WI38 (cell line): ENCODE data around the gene IL4I1.
"Not testable (repeated sequence)": the region's sequence is repeated elsewhere in the genome, so short reads cannot be mapped to it uniquely, and the experiment has no call there.

Experiments used
- H3K4me3 ChIP-seq: 2 replicates; pipeline ENCODE4 v1.5.1; 2011; ENCODE audit warnings: low read depth, mild to moderate bottlenecking, control low read depth, low read length
- CTCF ChIP-seq: IDR thresholded peaks from 2 replicates; pipeline ENCODE4 v1.5.1; 2012; ENCODE audit warnings: low read depth, mild to moderate bottlenecking, control low read depth, low read length

The IL4I1 gene

DNA sequence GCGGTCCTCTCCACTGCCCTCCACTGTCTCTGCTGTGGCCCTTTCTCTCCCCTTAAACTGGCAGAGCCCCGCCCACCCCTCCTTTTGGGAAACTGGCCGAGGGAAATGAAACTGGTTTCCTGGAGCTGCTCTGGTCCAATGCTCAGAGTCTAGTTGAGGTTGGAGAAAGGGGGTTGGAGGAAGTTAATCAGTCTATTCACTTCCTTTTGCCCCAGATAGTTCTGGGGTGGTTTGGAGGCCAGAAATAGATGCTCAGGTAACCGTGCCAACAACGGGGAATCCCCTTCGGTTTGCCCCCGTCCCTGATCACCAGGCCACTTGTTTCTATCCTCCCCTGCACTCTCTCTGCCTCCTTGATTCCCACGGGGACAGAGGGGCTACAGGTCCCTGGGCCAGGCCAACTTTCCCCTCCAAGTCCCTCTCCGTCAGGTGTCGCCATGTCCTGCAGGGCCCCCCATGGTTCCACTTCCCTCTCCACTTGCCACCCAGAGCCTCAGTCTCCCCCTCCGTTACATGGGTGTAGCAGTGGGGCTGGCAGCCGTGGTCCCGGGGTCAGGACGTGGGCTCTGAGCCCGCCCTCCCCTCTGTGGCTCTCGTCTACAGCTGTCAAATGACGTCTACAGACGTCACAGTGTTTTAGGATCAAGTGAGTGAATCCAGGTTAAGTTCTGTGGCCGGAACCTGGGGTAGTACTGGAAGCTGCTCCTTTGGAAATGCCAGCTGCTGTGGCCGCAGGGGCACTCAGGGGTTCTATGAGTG, at the start of gene IL4I1:
Gene IL4I1, minus strand, starts transcription at position 25 of the 759 bp plus-strand sequence. CDS start 727 bp downstream, outside the sequence.
- TF ChIP-seq CTCF, result no peak
- H3K4me3 ChIP-seq, result no peak within 1 kb of the TSS

DNA sequence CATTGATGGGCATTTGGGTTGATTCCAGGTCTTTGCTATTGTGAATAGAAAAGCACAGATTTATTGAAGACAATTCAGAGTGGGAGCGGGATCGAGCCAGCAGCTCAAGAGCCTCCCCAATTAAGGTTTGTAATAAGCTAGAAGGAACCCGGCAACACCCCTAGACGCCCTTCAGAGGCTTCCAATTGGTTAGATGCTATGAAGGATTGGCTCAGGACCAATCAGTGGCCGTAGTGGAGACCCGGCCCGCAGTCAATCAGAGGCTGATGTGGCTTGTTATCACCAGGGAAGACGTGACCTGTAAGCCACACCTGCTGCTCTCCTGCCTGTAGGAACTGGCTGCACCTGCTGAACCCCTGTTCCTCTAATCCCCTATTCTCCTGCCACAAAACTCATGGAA, 49.7 kb upstream of the IL4I1 start:
- no peak overlapping the region for H3K4me3 ChIP-seq
- TF ChIP-seq CTCF, result no peak

DNA sequence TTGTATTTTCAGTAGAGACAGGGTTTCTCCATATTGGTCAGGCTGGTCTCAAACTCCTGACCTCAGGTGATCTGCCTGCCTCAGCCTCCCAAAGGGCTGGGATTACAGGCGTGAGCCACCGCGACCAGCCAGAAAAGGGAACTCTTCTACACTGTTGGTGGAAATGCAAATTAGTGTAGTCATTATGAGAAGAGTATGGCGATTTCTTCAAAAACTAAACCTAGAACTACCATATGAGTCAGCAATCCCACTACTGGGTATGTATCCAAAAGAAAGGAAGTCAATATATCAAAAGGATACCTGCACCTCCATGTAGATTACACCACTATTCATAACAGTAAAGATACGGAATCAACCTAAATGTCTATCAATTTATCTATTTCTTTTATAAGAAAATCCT, 47.9 kb upstream of the IL4I1 start:
- H3K4me3 ChIP-seq, result not testable (repeated sequence)

GRCh38 chr19:49940482-49940791, 43.8 kb upstream of the IL4I1 start:
- TF ChIP-seq CTCF, result no peak

GRCh38 chr19:49939721-49940481, 43.2 kb upstream of the IL4I1 start:
- no peak overlapping the region for H3K4me3 ChIP-seq
- TF ChIP-seq CTCF, result no peak

More at GRCh38 chr19:49940482-49940791, 43.8 kb upstream of the IL4I1 start:
- H3K4me3 ChIP-seq, result no peak overlapping the region

GRCh38 chr19:49938662-49939061, 42.0 kb upstream of the IL4I1 start:
- no peak overlapping the region for H3K4me3 ChIP-seq
- TF ChIP-seq CTCF, result no peak

DNA sequence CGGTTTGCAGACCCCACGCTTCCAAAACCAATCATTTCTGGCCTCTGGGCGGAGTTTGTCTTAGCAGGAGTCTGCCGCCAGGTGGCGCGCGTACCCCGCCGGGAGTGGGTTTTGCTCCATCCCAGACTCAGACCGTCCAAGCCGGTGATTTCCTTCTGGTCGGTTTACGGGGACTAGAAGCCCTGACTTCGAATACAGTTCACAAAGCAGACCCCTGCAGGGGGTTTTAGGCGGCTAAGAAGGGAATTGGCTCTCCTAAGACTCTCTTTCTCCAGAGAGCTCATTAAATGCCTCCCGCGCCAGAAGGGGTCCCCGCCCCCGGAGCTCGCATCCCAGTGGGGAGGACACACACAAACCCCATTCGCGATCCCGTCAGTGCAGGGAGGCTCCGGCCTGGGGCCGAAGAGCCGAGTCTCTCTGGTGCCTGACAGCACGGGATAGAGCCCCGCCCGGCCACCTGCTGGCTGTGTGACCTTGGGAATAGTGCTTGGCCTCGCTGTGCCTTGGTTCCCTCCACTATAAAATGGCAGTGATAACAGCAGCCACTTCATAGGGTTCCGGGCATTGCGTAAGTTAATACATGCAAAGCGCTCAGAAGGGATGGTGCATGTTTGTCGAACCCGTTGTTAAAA, 41.2 kb upstream of the IL4I1 start:
- TF ChIP-seq CTCF, result peak; percentile 82
- peak overlapping the region; percentile 54 for H3K4me3 ChIP-seq
